ENCODE data around the gene PPIP5K2. TPM values are rescaled to one million over a fixed set of nuclear protein-coding genes. Genes with fewer than 3 reads are reported as not detected.

Gene PPIP5K2
- total RNA-seq, 2 experiments from 2014 or later = 53.7 to 66.6 TPM

DNA sequence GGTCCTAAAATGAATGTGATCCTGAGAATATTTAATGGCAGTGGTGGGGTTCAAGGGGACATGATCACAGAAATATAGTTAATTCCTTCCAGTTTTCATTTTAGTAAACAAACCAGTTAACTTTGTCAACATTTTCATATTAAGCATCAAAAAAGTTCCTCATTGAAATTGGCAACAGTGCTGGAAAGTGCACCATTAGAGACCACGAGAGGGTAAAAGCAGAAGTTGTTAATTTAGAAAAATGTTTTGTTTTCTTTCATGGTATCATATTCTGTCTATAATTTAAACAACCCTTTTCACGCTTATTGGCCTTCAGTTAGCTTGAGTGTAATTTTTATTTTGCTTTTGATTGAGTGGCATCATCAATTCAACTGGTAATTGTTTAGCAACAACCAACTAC lies 12.0 kb upstream of the PPIP5K2 start:
- no peak for DNase-seq
- Mint-ChIP-seq H3K36me3 (ENCODE audit: low read depth) (peaks cover 40% of the 10 kb centered on the region), H3K9me3 (peaks cover 6% of the 10 kb centered on the region), H3K27me3 (no peaks in the 10 kb centered on the region), H3K4me1 (peaks cover 29% of the 10 kb centered on the region), H3K27ac (no peak overlapping the region), H3K4me3 (no peak overlapping the region)
- CTCF ChIA-PET = no interaction called here
- POLR2A ChIA-PET = no interaction called here

DNA sequence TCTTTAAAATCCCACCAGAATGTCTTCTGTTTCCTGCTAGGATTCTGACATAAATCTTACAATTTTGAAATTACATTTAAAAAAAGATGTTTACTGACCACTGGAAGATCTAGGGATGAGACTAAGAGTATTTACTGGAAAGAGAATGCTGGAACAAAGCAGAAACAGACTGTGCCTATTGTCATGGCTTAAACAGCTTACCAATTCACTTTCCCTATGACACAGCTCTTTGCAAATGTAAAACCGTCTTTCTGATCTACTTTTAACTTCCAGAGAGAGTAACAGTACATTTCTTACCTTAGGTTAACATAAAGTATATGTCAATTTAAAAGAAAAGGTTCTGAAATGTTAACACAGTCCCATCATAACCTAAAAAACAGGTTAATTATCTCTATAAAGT lies 10.8 kb upstream of the PPIP5K2 start:
- Mint-ChIP-seq H3K36me3 (ENCODE audit: low read depth) (peaks cover 42% of the 10 kb centered on the region), H3K4me1 (peaks cover 30% of the 10 kb centered on the region), H3K27ac (no peak overlapping the region), H3K4me3 (no peak overlapping the region), H3K9me3 (peaks cover 6% of the 10 kb centered on the region), H3K27me3 (no peaks in the 10 kb centered on the region)
- no peak for DNase-seq
- ChIA-PET POLR2A (interaction anchor here (1.3 kb wide), 1 partner anchor 10 kb away, joined by 8 read pairs; the partner anchor contains the start of genes GIN1 and PPIP5K2), CTCF (no interaction called here)

DNA sequence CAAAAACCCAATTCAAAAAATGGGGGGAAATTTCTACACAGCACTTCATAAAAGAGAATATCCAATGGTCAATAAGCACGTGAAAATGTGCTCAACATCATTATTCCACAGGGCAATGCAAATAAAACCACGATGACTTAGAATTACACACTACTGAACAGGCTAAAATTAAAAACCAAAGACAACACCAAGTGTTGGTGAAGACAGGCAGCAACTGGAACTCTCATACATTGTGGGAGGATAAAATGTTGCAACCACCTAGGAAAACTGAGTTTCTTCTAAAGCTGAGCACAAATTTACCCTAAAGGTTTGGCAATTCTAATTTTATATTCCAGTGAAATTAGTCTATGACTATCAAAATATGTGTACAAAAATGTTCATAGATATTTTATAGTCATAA lies 9.7 kb upstream of the PPIP5K2 start:
- H3K4me3 Mint-ChIP-seq = no peak overlapping the region
- no peaks in the 10 kb centered on the region for H3K27me3 Mint-ChIP-seq
- ChIA-PET POLR2A (interaction anchor here (2.6 kb wide), 1 partner anchor 9 kb away, joined by 27 read pairs; the partner anchor contains the start of genes GIN1 and PPIP5K2), CTCF (no interaction called here)
- H3K36me3 Mint-ChIP-seq (ENCODE audit: low read depth) = peaks cover 50% of the 10 kb centered on the region
- peaks cover 6% of the 10 kb centered on the region for H3K9me3 Mint-ChIP-seq
- H3K4me1 Mint-ChIP-seq = peaks cover 37% of the 10 kb centered on the region
- no peak for DNase-seq
- no peak overlapping the region for H3K27ac Mint-ChIP-seq

DNA sequence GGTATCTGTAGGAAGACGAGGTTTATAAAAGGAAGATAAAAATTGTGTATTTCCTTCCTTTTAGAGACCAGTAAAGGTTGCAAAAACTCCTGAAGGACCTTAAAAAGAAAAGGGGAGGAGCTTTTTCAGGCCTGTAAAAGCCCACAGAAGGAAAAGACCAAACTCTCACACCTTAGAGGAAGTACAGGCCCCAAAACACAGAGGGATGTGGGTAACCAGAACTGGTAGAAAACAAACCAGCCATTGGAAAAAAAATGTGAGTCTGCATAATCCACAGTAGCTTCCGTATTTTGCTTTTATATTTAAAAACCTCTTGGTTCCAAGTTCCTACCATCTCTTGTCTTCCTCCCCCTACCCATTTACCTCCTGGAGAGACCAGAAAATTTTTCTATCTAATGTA lies 8.6 kb upstream of the PPIP5K2 start:
- POLR2A ChIA-PET = interaction anchor here (2.6 kb wide), 1 partner anchor 8 kb away, joined by 27 read pairs; the partner anchor contains the start of genes GIN1 and PPIP5K2
- H3K4me3 Mint-ChIP-seq = peak overlapping the region; percentile 36

DNA sequence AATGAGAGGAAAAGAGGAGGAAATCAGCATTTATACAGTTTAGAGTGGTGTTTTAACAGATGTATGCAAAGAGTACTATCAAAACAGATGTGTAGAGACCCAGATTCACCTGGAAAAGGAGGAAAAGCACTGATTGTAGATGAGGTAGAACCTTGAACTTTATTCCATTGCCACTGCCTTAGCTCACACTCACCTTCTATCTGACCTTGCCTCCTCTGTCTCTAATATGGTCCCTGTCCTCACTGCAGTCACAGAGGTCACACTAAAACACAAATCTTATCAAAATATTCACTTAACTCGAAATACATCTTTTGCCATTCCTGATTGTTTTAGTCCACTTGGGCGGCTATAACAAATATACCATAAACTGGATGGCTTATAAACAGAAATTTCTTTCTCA lies 7.2 kb upstream of the PPIP5K2 start:
- peaks cover 6% of the 10 kb centered on the region for H3K9me3 Mint-ChIP-seq
- peaks cover 46% of the 10 kb centered on the region for H3K36me3 Mint-ChIP-seq (ENCODE audit: low read depth)
- DNase-seq = no peak
- no peak overlapping the region for H3K4me3 Mint-ChIP-seq
- no peak overlapping the region for H3K27ac Mint-ChIP-seq
- peaks cover 51% of the 10 kb centered on the region for H3K4me1 Mint-ChIP-seq
- H3K27me3 Mint-ChIP-seq = no peaks in the 10 kb centered on the region
- CTCF ChIA-PET = no interaction called here
- POLR2A ChIA-PET = no interaction called here

More for the DNA sequence above, 8.6 kb upstream of the PPIP5K2 start:
- H3K27ac Mint-ChIP-seq = peak overlapping the region; percentile 85
- H3K27me3 Mint-ChIP-seq = no peaks in the 10 kb centered on the region
- peaks cover 6% of the 10 kb centered on the region for H3K9me3 Mint-ChIP-seq
- CTCF ChIA-PET = no interaction called here
- H3K36me3 Mint-ChIP-seq (ENCODE audit: low read depth) = peaks cover 51% of the 10 kb centered on the region
- peaks cover 41% of the 10 kb centered on the region for H3K4me1 Mint-ChIP-seq
- DNase-seq = peak; percentile 43

DNA sequence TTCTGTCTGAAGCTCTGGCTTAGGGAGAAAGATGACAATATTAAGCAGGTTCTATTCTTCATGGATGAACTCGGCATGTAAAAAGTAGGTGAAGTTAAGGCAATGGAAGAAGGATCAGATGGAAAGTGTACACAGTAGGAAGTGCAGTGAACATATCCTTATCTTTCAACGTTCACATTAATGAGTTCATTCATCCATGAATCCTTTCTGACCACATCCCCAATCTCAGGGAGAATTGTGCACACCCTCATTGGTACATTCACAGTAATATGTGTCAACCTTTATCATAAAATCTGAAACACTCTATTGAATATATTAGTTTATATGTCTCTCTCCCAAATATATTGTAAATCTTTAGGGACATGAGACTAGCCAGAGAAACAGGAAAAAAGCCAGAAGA lies 5.7 kb upstream of the PPIP5K2 start:
- peaks cover 34% of the 10 kb centered on the region for H3K36me3 Mint-ChIP-seq (ENCODE audit: low read depth)
- no peak overlapping the region for H3K27ac Mint-ChIP-seq
- CTCF ChIA-PET = no interaction called here
- no peak overlapping the region for H3K4me3 Mint-ChIP-seq
- H3K9me3 Mint-ChIP-seq = peaks cover 6% of the 10 kb centered on the region
- POLR2A ChIA-PET = no interaction called here
- H3K27me3 Mint-ChIP-seq = no peaks in the 10 kb centered on the region
- DNase-seq = no peak
- peaks cover 57% of the 10 kb centered on the region for H3K4me1 Mint-ChIP-seq

DNA sequence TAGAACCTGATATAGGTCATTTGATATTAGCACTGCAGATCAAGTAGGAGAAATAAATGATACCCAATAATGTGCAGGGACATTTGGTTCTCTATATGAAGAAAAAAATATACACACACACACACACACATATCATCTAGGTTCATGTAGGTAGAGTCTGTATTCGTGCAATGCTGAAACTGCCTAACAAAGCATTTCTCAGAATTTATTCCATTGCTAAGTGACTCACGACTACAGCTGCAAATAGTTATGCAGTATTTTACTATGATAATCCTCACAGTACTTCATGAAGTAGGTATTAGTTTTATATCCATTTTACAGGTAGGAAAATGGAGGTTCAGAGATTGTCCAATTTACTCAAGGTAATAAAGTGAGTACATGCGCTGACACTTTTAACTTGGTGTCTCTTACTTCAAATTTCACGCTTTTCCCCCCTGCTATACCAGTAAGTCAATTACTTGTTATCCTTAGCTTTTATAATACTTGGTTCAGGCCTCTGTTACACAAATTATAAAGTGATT lies 2.6 kb upstream of the PPIP5K2 start:
- Mint-ChIP-seq H3K9me3 (no peaks in the 10 kb centered on the region), H3K36me3 (ENCODE audit: low read depth) (peaks cover 23% of the 10 kb centered on the region), H3K4me3 (no peak overlapping the region), H3K27ac (peak overlapping the region; percentile 10), H3K27me3 (no peaks in the 10 kb centered on the region), H3K4me1 (peaks cover 51% of the 10 kb centered on the region)
- POLR2A ChIA-PET = interaction anchor here (0.6 kb wide), 1 partner anchor 224 kb away, joined by 3 read pairs; no protein-coding TSS in a partner anchor
- CTCF ChIA-PET = no interaction called here
- no peak for DNase-seq

DNA sequence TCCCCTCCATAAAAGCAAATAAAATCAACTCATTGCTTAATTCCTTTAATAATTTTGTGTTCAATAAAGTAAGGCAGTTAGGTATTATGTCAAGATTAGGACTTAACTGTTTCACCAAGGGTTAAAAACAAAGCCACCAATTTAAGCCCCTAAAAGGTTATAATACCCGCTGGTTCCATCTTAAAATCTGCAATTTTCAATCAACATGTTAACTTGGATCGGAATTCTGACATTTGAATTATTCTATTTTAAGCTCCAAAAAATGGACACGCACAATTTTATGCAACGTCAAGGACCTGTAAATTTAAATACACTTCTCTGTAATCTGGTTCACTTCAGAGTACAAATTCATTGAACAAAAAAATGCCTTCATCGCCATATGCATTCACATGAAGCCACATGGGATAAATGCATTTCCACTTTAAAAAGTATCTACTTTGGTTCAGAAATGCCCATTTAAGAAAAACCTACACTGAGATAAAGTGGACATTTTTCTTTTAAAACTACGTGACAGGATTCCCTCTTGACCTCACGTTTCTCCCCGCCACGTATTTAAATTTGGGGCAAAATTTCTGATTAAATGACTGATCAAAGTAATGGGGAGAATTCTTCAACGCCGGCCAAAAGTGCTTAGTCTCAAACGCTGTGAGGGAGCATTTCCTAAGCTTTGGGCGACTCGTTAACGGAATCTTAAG lies 884 bp upstream of the PPIP5K2 start:
- Mint-ChIP-seq H3K4me3 (peak overlapping the region; percentile 92), H3K36me3 (ENCODE audit: low read depth) (peaks cover 24% of the 10 kb centered on the region), H3K4me1 (peaks cover 52% of the 10 kb centered on the region), H3K9me3 (no peaks in the 10 kb centered on the region), H3K27me3 (no peaks in the 10 kb centered on the region), H3K27ac (peak overlapping the region; percentile 99)
- ChIA-PET CTCF (interaction anchor here (0.7 to 1.8 kb wide), 6 partner anchors 21 to 372 kb away, joined by 3 to 7 read pairs (median 4); partner anchors contain the start of gene MACIR), POLR2A (interaction anchor here (0.9 to 3.3 kb wide), 21 partner anchors 8 to 823 kb away, joined by 3 to 33 read pairs (median 6); partner anchors contain the start of genes MACIR and SLCO4C1)
- DNase-seq = no peak

DNA sequence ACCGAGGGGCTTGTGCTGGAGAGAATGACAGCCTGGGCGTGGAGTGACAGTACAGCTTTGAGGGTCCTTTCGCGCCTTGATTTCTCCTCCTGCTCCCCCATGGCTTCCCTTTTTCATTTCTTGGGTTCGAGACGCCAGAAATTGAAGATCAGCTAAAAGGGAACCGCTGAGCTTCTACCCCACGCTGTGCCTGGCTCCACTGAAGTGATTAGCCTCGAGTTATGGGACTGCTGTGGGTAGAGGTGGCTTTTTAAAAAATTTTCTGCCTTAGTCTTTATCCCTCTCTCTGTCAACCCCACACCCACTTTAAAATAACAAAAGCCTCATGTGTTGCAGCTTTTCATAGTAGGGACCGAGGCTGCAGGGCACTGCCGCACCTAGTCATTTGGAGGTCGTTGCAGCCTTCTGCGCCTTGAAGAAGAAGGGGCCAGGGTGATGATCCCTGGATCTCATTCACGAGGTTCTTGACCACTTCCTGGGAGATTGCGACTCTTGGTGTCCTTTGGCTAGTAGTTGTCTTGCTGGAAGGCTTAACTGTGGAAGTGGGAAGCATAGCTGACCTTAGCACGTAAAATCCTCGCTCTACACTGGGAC lies 603 bp downstream of the PPIP5K2 start:
- Mint-ChIP-seq H3K9me3 (no peaks in the 10 kb centered on the region), H3K4me1 (peaks cover 44% of the 10 kb centered on the region), H3K27ac (peak overlapping the region; percentile 99), H3K36me3 (ENCODE audit: low read depth) (peaks cover 11% of the 10 kb centered on the region), H3K27me3 (no peaks in the 10 kb centered on the region), H3K4me3 (peak overlapping the region; percentile 92)
- ChIA-PET POLR2A (interaction anchor here (0.6 to 3.3 kb wide), 19 partner anchors 8 to 368 kb away, joined by 3 to 33 read pairs (median 5); partner anchors contain the start of gene MACIR), CTCF (interaction anchor here (0.6 to 1.8 kb wide), 10 partner anchors 17 to 439 kb away, joined by 3 to 7 read pairs (median 3); partner anchors contain the start of gene MACIR)
- peak; percentile 23 for DNase-seq

DNA sequence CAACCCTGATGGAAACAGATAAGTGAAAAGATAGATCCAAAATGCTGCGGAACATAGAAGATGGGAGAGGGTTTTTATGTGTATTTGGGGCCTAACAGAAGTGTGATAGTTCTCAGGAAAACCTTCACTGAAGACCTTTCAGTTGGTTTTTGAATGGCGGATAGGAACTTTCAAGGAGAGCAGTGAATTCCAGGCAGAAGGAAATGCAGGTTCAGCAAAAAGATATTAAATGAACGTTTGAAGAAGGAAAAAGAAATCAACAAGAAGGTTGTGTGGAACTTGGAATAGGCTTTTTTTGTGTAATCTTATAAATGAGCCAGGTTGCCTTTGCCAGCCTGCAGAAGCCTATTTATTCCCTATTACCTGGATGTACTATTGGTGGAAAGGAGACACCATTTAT lies 2.1 kb downstream of the PPIP5K2 start:
- H3K27ac Mint-ChIP-seq = no peak overlapping the region
- H3K27me3 Mint-ChIP-seq = no peaks in the 10 kb centered on the region
- no peak overlapping the region for H3K4me3 Mint-ChIP-seq
- POLR2A ChIA-PET = no interaction called here
- no peaks in the 10 kb centered on the region for H3K9me3 Mint-ChIP-seq
- peaks cover 11% of the 10 kb centered on the region for H3K36me3 Mint-ChIP-seq (ENCODE audit: low read depth)
- CTCF ChIA-PET = no interaction called here
- H3K4me1 Mint-ChIP-seq = peaks cover 37% of the 10 kb centered on the region
- DNase-seq = no peak

DNA sequence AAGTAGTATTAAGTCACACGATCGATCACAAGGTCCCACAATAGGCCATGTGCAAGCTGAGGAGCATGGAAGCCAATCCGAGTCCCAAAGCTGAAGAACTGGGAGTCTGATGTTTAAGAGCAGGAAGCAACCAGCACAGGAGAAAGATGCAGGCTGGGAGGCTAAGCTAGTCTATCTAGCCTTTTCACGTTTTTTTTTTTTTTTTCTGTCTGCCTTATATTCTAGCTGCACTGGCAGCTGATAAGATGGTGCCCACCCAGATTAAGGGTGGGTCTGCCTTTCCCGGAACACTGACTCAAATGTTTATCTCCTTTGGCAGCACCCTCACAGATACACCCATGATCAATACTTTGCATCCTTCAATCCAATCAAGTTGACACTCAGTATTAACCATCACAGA lies 6.5 kb downstream of the PPIP5K2 start:
- Mint-ChIP-seq H3K4me3 (no peak overlapping the region), H3K4me1 (peaks cover 19% of the 10 kb centered on the region), H3K36me3 (ENCODE audit: low read depth) (peaks cover 19% of the 10 kb centered on the region), H3K27me3 (no peaks in the 10 kb centered on the region), H3K9me3 (no peaks in the 10 kb centered on the region), H3K27ac (no peak overlapping the region)
- ChIA-PET POLR2A (no interaction called here), CTCF (interaction anchor here (1.7 kb wide), 1 partner anchor 11 kb away, joined by 6 read pairs; no protein-coding TSS in a partner anchor)
- DNase-seq = no peak

DNA sequence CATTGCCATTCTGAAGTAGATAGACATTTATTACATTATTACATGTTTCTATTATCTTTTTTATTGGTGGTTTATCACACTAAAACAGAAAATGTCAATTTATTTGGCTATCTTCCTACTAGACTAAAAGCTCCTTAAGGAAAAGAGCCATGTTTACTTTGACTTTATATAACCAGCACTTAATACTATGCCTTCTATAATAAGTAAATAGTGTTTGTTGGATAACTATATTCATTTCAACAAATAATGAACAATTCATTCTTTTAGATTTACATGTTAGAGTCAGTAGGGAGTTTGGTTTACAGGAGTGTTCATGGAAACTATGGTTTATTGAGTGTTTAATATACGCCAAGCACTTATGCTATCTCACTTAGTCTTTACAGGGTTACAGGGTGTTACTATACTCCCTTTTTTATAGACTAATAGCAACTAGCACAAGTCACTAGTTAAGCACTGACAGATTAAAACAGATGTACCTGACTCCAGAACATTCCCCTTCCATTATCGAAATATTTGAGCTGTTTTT lies 7.3 kb downstream of the PPIP5K2 start:
- Mint-ChIP-seq H3K9me3 (no peaks in the 10 kb centered on the region), H3K4me1 (peaks cover 11% of the 10 kb centered on the region), H3K27me3 (no peaks in the 10 kb centered on the region), H3K4me3 (no peak overlapping the region), H3K36me3 (ENCODE audit: low read depth) (peaks cover 18% of the 10 kb centered on the region), H3K27ac (no peak overlapping the region)
- CTCF ChIA-PET = interaction anchor here (1.7 kb wide), 1 partner anchor 10 kb away, joined by 6 read pairs; no protein-coding TSS in a partner anchor
- no peak for DNase-seq
- POLR2A ChIA-PET = no interaction called here

DNA sequence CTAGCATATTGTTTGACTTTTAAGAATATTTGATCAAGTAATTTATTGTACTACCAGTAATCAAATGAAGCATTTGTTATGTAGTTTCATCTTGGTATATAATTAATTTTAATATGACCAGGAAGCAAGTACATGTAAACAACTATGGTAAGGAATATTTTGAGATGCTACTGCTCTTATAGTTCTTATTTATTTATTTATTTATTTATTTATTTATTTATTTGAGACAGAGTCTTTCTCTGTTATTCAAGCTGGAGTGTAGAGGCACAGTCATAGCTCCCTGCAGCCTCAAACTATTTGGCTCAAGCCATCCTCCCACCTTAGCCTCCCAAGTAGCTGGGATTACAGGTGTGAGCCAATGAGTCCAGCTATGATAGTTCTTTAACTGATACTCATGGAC lies 8.1 kb downstream of the PPIP5K2 start:
- Mint-ChIP-seq H3K36me3 (ENCODE audit: low read depth) (peaks cover 12% of the 10 kb centered on the region), H3K4me1 (peaks cover 6% of the 10 kb centered on the region), H3K27me3 (no peaks in the 10 kb centered on the region), H3K9me3 (no peaks in the 10 kb centered on the region), H3K4me3 (no peak overlapping the region), H3K27ac (no peak overlapping the region)
- DNase-seq = no peak
- ChIA-PET POLR2A (interaction anchor here (1.4 kb wide), 1 partner anchor 8 kb away, joined by 7 read pairs; the partner anchor contains the start of genes GIN1 and PPIP5K2), CTCF (interaction anchor here (2.5 kb wide), 1 partner anchor 11 kb away, joined by 10 read pairs; no protein-coding TSS in a partner anchor)
